Body of pancreas (tissue), 4 donors: ENCODE data around the gene NDRG3.

Source experiments
- CTCF ChIP-seq, 7 experiments: fragments of 450-650 bp in 4 of 7; fragments of 200-600 bp in 3 of 7; sonication (generic) in 3 of 7; IDR thresholded peaks; one replicate each; pipeline ENCODE4 v1.5.1; 2016 to 2019; ENCODE audit warnings: antibody characterized with exemption in 7 of 7
- POLR2A ChIP-seq, 3 donors: fragments of 450-650 bp; IDR thresholded peaks; one replicate each; pipeline ENCODE4 v1.6.1; 2016; ENCODE audit warnings: antibody characterized with exemption in 3 of 3, mild to moderate bottlenecking in 2 of 3

- peak; percentile 56 to 77 (median 64) for TF ChIP-seq CTCF (IDR thresholded peaks at IDR 0.05)
- TF ChIP-seq POLR2A (IDR thresholded peaks at IDR 0.05), result no peak
Measured at GRCh38 chr20:36754656-36755222, 8.8 kb upstream of the NDRG3 start.
